Endothelial cell (in vitro differentiated cells): ENCODE data around the gene ZNF513. TPM values are rescaled to one million over a fixed set of nuclear protein-coding genes. Genes with fewer than 3 reads are reported as not detected.

ENCODE experiments used
- DNase-seq: peaks from one replicate; pipeline ENCODE4 v3.0.0; 2021; ENCODE audit warnings: low spot score
- H3K27ac Mint-ChIP-seq: one replicate; pipeline ENCODE4 v1.8.0; 2021; ENCODE audit warnings: mixed read lengths, inconsistent platforms; ENCODE audit not compliant: unreplicated experiment
- H3K27me3 Mint-ChIP-seq: one replicate; pipeline ENCODE4 v1.8.0; 2021; ENCODE audit warnings: mild to moderate bottlenecking, moderate library complexity, mixed read lengths, inconsistent platforms; ENCODE audit not compliant: unreplicated experiment
- H3K36me3 Mint-ChIP-seq: one replicate; pipeline ENCODE4 v1.8.0; 2021; ENCODE audit warnings: mild to moderate bottlenecking, low read depth, mixed read lengths, inconsistent platforms; ENCODE audit not compliant: unreplicated experiment
- H3K4me1 Mint-ChIP-seq: one replicate; pipeline ENCODE4 v1.8.0; 2021; ENCODE audit warnings: mild to moderate bottlenecking, mixed read lengths, inconsistent platforms; ENCODE audit not compliant: unreplicated experiment
- H3K4me3 Mint-ChIP-seq: one replicate; pipeline ENCODE4 v1.8.0; 2021; ENCODE audit warnings: mild to moderate bottlenecking, mixed read lengths, inconsistent platforms; ENCODE audit not compliant: unreplicated experiment
- H3K9me3 Mint-ChIP-seq: one replicate; pipeline ENCODE4 v1.8.0; 2021; ENCODE audit warnings: mixed read lengths, inconsistent platforms; ENCODE audit not compliant: unreplicated experiment
- total RNA-seq: library from RNA; stranded (reverse); fragmentation: NEBNext Ultra II Directional; extraction: Animal tissue kit (Norgen Biotek cat#: 25700); gene quantifications from one replicate; pipeline ENCODE4 v1.2.1, GENCODE V29; 2021; ENCODE audit not compliant: unreplicated experiment
- TF ChIP-seq, protein P1 (sequence below): fragments of 200-600 bp; sonication (generic); IDR thresholded peaks from one replicate; pipeline ENCODE4 v1.5.0; 2021; ENCODE audit warnings: antibody characterized with exemption; ENCODE audit not compliant: unreplicated experiment

The ZNF513 gene
- total RNA-seq, 1 donor from 2014 or later: 20.8 TPM

- Mint-ChIP-seq H3K9me3 (no peaks in the 10 kb centered on the region), H3K36me3 (peaks cover 50% of the 10 kb centered on the region), H3K27me3 (peaks cover 12% of the 10 kb centered on the region), H3K27ac (peak within 1 kb of the TSS; percentile 96), H3K4me3 (peak within 1 kb of the TSS; percentile 99), H3K4me1 (peaks cover 28% of the 10 kb centered on the region)
- TF ChIP-seq, protein P1, sequence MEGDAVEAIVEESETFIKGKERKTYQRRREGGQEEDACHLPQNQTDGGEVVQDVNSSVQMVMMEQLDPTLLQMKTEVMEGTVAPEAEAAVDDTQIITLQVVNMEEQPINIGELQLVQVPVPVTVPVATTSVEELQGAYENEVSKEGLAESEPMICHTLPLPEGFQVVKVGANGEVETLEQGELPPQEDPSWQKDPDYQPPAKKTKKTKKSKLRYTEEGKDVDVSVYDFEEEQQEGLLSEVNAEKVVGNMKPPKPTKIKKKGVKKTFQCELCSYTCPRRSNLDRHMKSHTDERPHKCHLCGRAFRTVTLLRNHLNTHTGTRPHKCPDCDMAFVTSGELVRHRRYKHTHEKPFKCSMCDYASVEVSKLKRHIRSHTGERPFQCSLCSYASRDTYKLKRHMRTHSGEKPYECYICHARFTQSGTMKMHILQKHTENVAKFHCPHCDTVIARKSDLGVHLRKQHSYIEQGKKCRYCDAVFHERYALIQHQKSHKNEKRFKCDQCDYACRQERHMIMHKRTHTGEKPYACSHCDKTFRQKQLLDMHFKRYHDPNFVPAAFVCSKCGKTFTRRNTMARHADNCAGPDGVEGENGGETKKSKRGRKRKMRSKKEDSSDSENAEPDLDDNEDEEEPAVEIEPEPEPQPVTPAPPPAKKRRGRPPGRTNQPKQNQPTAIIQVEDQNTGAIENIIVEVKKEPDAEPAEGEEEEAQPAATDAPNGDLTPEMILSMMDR: no peak
- DNase-seq: peak; percentile 99
These were observed 10.3 kb downstream of the ZNF513 start, which contains the start of the genes EIF2B4 and SNX17 for GRCh38 chr2:27370026-27370815. Gene EIF2B4, minus strand, starts transcription at chr2:27370338. Its CDS starts 24 bp downstream, at chr2:27370314. Gene SNX17, plus strand, starts transcription at chr2:27370616. Its CDS starts 128 bp downstream, at chr2:27370744.

- TF ChIP-seq, protein P1: no peak
- no peaks in the 10 kb centered on the region for H3K9me3 Mint-ChIP-seq
- peaks cover 28% of the 10 kb centered on the region for H3K4me1 Mint-ChIP-seq
- peak overlapping the region; percentile 99 for H3K4me3 Mint-ChIP-seq
- no peak for DNase-seq
- peaks cover 47% of the 10 kb centered on the region for H3K36me3 Mint-ChIP-seq
- peaks cover 12% of the 10 kb centered on the region for H3K27me3 Mint-ChIP-seq
- peak overlapping the region; percentile 43 for H3K27ac Mint-ChIP-seq
These were observed 11.0 kb downstream of the ZNF513 start for GRCh38 chr2:27369471-27370025.

DNA sequence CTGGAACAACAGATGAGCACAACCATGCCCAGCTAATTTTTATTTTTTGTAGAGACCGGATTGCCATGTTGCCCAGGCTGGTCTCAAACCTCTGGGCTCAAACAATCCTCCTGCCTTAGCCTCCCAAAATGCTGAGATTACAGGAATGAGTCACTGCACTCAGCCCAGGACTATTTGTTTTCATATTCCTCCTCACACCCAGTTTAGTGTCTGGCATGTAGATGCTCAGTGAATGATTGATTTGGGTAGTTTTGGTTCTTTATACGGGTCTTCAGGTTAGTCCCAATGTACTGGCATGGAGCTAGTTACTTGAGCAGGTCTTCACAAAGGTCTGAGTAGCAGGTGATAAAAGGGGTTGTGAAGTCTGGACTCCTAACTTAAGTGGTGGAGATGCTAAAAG lies 16.6 kb downstream of the ZNF513 start:
- Mint-ChIP-seq H3K27ac (no peak overlapping the region), H3K27me3 (peaks cover 5% of the 10 kb centered on the region), H3K4me3 (no peak overlapping the region), H3K36me3 (peaks cover 25% of the 10 kb centered on the region), H3K9me3 (no peaks in the 10 kb centered on the region), H3K4me1 (peaks cover 4% of the 10 kb centered on the region)
- DNase-seq: no peak
- TF ChIP-seq, protein P1: no peak

- H3K4me3 Mint-ChIP-seq: peak overlapping the region; percentile 56
- peaks cover 6% of the 10 kb centered on the region for H3K27me3 Mint-ChIP-seq
- H3K4me1 Mint-ChIP-seq: peaks cover 7% of the 10 kb centered on the region
- DNase-seq: no peak
- TF ChIP-seq, protein P1: no peak
- H3K27ac Mint-ChIP-seq: no peak overlapping the region
- H3K36me3 Mint-ChIP-seq: peaks cover 19% of the 10 kb centered on the region
- no peaks in the 10 kb centered on the region for H3K9me3 Mint-ChIP-seq
These were observed 17.7 kb downstream of the ZNF513 start for GRCh38 chr2:27362678-27363420.
